ENCODE results near the gene BEST2. TPM values are rescaled to one million over a fixed set of nuclear protein-coding genes. Genes with fewer than 3 reads are reported as not detected.

BEST2 gene
- total RNA-seq, 1 experiment from 2014 or later, result 0.27 TPM

GRCh38 chr19:12783291-12783848 is 31.8 kb downstream of the BEST2 start:
- Mint-ChIP-seq H3K9me3 (ENCODE audit: unreplicated experiment) (no peaks in the 10 kb centered on the region), H3K4me3 (ENCODE audit: unreplicated experiment) (no peak overlapping the region), H3K27ac (ENCODE audit: unreplicated experiment) (no peak overlapping the region), H3K27me3 (ENCODE audit: insufficient read depth, unreplicated experiment) (no peaks in the 10 kb centered on the region), H3K4me1 (ENCODE audit: low read depth, unreplicated experiment) (peaks cover 8% of the 10 kb centered on the region), H3K36me3 (ENCODE audit: insufficient read depth, unreplicated experiment) (peaks cover 2% of the 10 kb centered on the region)
- no peaks in the 10 kb centered on the region for H3K9me3 ChIP-seq
- H3K4me3 ChIP-seq (ENCODE audit: low read depth, low read length), result peak overlapping the region; percentile 50
- H3K36me3 ChIP-seq (ENCODE audit: control insufficient read depth, insufficient read depth, low read length), result no peaks in the 10 kb centered on the region
- ChIA-PET CTCF (interaction anchor here (0.8 kb wide), 1 partner anchor 10 kb away, joined by 4 read pairs; no protein-coding TSS in a partner anchor), POLR2A (interaction anchor here (1.3 kb wide), 1 partner anchor 9 kb away, joined by 36 read pairs; the partner anchor contains the start of gene JUNB)
- H3K4me1 ChIP-seq, result peaks cover 40% of the 10 kb centered on the region
- intact Hi-C loops (cut with micrococcal nuclease; ENCODE audit: unreplicated experiment), result no loop called here
- TSS peak; percentile 28 for BruUV-seq (replicated peaks)
- no peak for TF ChIP-seq CTCF (IDR thresholded peaks at IDR 0.05; ENCODE audit: insufficient read depth in 1 of 2, low read depth in 1 of 2, low read length in 1 of 2, severe bottlenecking in 1 of 2, unreplicated experiment in 1 of 2)
- no peaks in the 10 kb centered on the region for H3K27me3 ChIP-seq (replicated peaks; ENCODE audit: control insufficient read depth, insufficient read depth, low read length)
- DNase-seq, result no peak

DNA sequence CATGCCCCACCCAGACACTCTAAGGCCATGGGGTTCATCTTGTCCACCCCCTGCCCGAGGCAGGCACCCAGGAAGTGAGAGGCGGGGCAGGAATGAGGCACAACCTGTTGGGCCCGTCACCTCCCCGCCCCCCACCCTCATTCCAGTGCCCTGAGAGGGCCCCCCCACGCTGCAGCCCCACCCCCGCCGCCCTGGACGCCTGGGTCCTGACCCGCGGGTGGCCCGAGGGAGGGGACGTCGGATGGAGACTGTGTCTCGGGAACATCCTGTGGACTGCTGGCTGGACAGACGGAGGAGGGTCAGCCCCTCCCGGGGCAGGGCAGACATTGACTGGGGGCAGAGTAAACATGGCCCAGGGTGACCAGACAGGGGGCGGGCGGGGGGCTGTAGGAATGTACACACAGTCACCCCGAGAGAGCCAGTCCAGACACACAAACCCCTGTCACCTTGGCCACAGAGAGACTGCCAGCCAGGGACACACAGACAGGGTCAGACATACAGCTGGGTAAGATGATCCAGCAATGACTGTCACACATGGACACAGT is 32.3 kb downstream of the BEST2 start:
- ChIA-PET POLR2A (no interaction called here), CTCF (no interaction called here)
- Histone ChIP-seq H3K9me3 (no peaks in the 10 kb centered on the region), H3K4me1 (peaks cover 44% of the 10 kb centered on the region), H3K4me3 (ENCODE audit: low read depth, low read length) (peak overlapping the region; percentile 50), H3K27me3 (replicated peaks; ENCODE audit: control insufficient read depth, insufficient read depth, low read length) (no peaks in the 10 kb centered on the region), H3K36me3 (ENCODE audit: control insufficient read depth, insufficient read depth, low read length) (no peaks in the 10 kb centered on the region)
- no peak overlapping the region for H3K27ac Mint-ChIP-seq (ENCODE audit: unreplicated experiment)
- DNase-seq, result peak; percentile 67 to 85
- H3K4me3 Mint-ChIP-seq (ENCODE audit: unreplicated experiment), result no peak overlapping the region
- no TSS peak for BruUV-seq (replicated peaks)
- intact Hi-C loops (cut with micrococcal nuclease; ENCODE audit: unreplicated experiment), result no loop called here
- no peaks in the 10 kb centered on the region for H3K9me3 Mint-ChIP-seq (ENCODE audit: unreplicated experiment)
- peaks cover 14% of the 10 kb centered on the region for H3K4me1 Mint-ChIP-seq (ENCODE audit: low read depth, unreplicated experiment)
- no peaks in the 10 kb centered on the region for H3K36me3 Mint-ChIP-seq (ENCODE audit: insufficient read depth, unreplicated experiment)
- no peaks in the 10 kb centered on the region for H3K27me3 Mint-ChIP-seq (ENCODE audit: insufficient read depth, unreplicated experiment)
- TF ChIP-seq CTCF (IDR thresholded peaks at IDR 0.05; ENCODE audit: insufficient read depth in 1 of 2, low read depth in 1 of 2, low read length in 1 of 2, severe bottlenecking in 1 of 2, unreplicated experiment in 1 of 2), result no peak

GRCh38 chr19:12784394-12784870 is 32.8 kb downstream of the BEST2 start:
- H3K4me1 ChIP-seq, result peaks cover 44% of the 10 kb centered on the region
- Mint-ChIP-seq H3K4me3 (ENCODE audit: unreplicated experiment) (no peak overlapping the region), H3K9me3 (ENCODE audit: unreplicated experiment) (no peaks in the 10 kb centered on the region), H3K27ac (ENCODE audit: unreplicated experiment) (no peak overlapping the region), H3K27me3 (ENCODE audit: insufficient read depth, unreplicated experiment) (no peaks in the 10 kb centered on the region), H3K4me1 (ENCODE audit: low read depth, unreplicated experiment) (peaks cover 13% of the 10 kb centered on the region), H3K36me3 (ENCODE audit: insufficient read depth, unreplicated experiment) (no peaks in the 10 kb centered on the region)
- intact Hi-C loops (cut with micrococcal nuclease; ENCODE audit: unreplicated experiment), result no loop called here
- POLR2A ChIA-PET, result no interaction called here
- no peaks in the 10 kb centered on the region for H3K27me3 ChIP-seq (replicated peaks; ENCODE audit: control insufficient read depth, insufficient read depth, low read length)
- DNase-seq, result no peak
- CTCF ChIA-PET, result no interaction called here
- no TSS peak for BruUV-seq (replicated peaks)
- TF ChIP-seq CTCF (IDR thresholded peaks at IDR 0.05; ENCODE audit: insufficient read depth in 1 of 2, low read depth in 1 of 2, low read length in 1 of 2, severe bottlenecking in 1 of 2, unreplicated experiment in 1 of 2), result no peak
- no peak overlapping the region for H3K4me3 ChIP-seq (ENCODE audit: low read depth, low read length)
- no peaks in the 10 kb centered on the region for H3K36me3 ChIP-seq (ENCODE audit: control insufficient read depth, insufficient read depth, low read length)
- no peaks in the 10 kb centered on the region for H3K9me3 ChIP-seq

All from Caco-2 (cell line).